ENCODE measurements around the gene BRAF. TPM values are rescaled to one million over a fixed set of nuclear protein-coding genes. Genes with fewer than 3 reads are reported as not detected.

The BRAF gene
- total RNA-seq = 52.8 TPM

GRCh38 chr7:140924821-140925421, at the start of gene BRAF:
Gene BRAF, minus strand, starts transcription at chr7:140924929. Its CDS starts 226 bp downstream, at chr7:140924703.
- intact Hi-C loops (cut with DNase I) = no loop called here
- H3K36me3 ChIP-seq = no peaks in the 10 kb centered on the region
- H3K9me3 ChIP-seq = no peaks in the 10 kb centered on the region
- no peaks in the 10 kb centered on the region for H3K27me3 ChIP-seq
- peak; percentile 40 to 66 for TF ChIP-seq POLR2AphosphoS5 (IDR thresholded peaks at IDR 0.05; ENCODE audit: insufficient read depth in 1 of 2, low read depth in 1 of 2)
- no peak for TF ChIP-seq CTCF (IDR thresholded peaks at IDR 0.05)
- TF ChIP-seq POLR2A (IDR thresholded peaks at IDR 0.05) = peak in 1 of 2 donors; percentile 28
- peaks cover 37% of the 10 kb centered on the region for H3K4me1 ChIP-seq
- DNase-seq (ENCODE audit: extremely low spot score in 2 of 2) = peak in 1 of 2 donors; percentile 93
- peak within 1 kb of the TSS; percentile 96 to 98 for H3K4me3 ChIP-seq
- H3K27ac ChIP-seq = peak within 1 kb of the TSS; percentile 100

GRCh38 chr7:140972876-140973829, 48.4 kb upstream of the BRAF start:
- intact Hi-C loops (cut with DNase I) = no loop called here
- Histone ChIP-seq H3K27me3 (no peaks in the 10 kb centered on the region), H3K9me3 (no peaks in the 10 kb centered on the region), H3K4me1 (peaks cover 6% of the 10 kb centered on the region), H3K36me3 (no peaks in the 10 kb centered on the region), H3K4me3 (no peak overlapping the region), H3K27ac (no peak overlapping the region)
- TF ChIP-seq CTCF (IDR thresholded peaks at IDR 0.05) (no peak), POLR2A (IDR thresholded peaks at IDR 0.05) (no peak), POLR2AphosphoS5 (IDR thresholded peaks at IDR 0.05; ENCODE audit: insufficient read depth in 1 of 2, low read depth in 1 of 2) (no peak)
- no peak for DNase-seq (ENCODE audit: extremely low spot score in 2 of 2)

- Histone ChIP-seq H3K36me3 (no peaks in the 10 kb centered on the region), H3K4me3 (no peak overlapping the region), H3K27ac (no peak overlapping the region), H3K4me1 (peaks cover 6% of the 10 kb centered on the region), H3K27me3 (no peaks in the 10 kb centered on the region), H3K9me3 (no peaks in the 10 kb centered on the region)
- DNase-seq (ENCODE audit: extremely low spot score in 2 of 2) = no peak
- TF ChIP-seq CTCF (IDR thresholded peaks at IDR 0.05) = no peak
- no peak for TF ChIP-seq POLR2A (IDR thresholded peaks at IDR 0.05)
- no peak for TF ChIP-seq POLR2AphosphoS5 (IDR thresholded peaks at IDR 0.05; ENCODE audit: insufficient read depth in 1 of 2, low read depth in 1 of 2)
- intact Hi-C loops (cut with DNase I) = no loop called here
These were observed 47.6 kb upstream of the BRAF start for GRCh38 chr7:140972344-140972743.

GRCh38 chr7:140967438-140967837, 42.7 kb upstream of the BRAF start:
- TF ChIP-seq CTCF (IDR thresholded peaks at IDR 0.05) = no peak
- no peak for TF ChIP-seq POLR2AphosphoS5 (IDR thresholded peaks at IDR 0.05; ENCODE audit: insufficient read depth in 1 of 2, low read depth in 1 of 2)
- no peak for TF ChIP-seq POLR2A (IDR thresholded peaks at IDR 0.05)
- intact Hi-C loops (cut with DNase I) = no loop called here
- no peak for DNase-seq (ENCODE audit: extremely low spot score in 2 of 2)
- Histone ChIP-seq H3K27me3 (no peaks in the 10 kb centered on the region), H3K27ac (no peak overlapping the region), H3K36me3 (no peaks in the 10 kb centered on the region), H3K9me3 (no peaks in the 10 kb centered on the region), H3K4me1 (no peaks in the 10 kb centered on the region), H3K4me3 (no peak overlapping the region)
